NCI-H1417 (cell line): ENCODE measurements around the gene CEP57L1.
"Not testable (repeated sequence)": the region's sequence is repeated elsewhere in the genome, so short reads cannot be mapped to it uniquely, and the experiment has no call there.

Experiments
- DNase-seq, 3 experiments: peaks; one replicate each; lab custom pipeline; 2025; lab: John Stamatoyannopoulos, UW

Gene CEP57L1

DNA sequence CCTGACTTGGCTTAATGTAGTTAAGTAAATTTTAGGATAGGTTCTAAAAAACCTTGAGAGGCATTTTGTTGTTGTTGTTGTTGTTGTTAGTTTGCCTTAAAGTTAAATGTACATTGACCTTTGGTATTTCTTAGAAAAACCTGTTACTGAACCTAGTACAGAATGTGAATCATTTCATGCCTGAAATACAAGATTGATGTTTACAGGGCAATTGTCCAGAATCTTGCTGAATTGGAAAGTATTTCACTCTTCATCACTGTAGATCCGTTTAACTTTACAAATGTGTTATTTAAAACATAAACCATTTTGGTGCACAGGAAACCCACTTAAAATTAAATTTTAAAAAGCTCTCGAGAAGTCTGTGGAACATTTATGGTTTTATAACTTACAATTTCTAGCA is 75.0 kb downstream of the CEP57L1 start:
- no peak for DNase-seq

DNA sequence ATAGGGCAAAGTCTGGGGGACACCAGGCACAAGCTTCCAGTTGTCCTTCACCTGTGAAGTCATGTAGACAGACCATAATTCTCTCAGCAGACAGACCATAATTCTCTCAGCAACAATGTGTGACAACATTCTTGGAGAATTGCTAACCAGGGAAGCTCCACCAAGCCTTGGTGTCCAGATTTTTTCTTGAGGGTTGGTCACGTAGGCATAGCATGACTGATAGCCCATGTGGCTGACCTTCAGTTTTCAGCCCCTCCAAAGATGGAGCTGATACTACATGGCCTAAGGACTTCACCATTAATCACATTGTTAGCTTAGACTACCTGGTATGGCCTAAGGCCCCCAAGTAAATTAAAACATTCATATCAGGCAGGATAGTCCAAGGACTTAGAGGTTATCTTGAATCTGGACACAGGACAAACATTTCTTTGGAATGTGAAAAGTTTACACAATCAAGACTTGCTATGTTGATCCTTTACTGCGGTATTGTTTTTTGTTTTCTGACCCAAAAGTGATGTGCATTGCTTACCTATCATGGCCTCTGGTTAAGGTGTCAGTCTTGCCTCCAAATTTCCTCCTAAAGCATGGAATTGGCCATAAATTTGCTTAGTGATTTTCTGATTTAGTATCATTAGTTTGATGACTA is 76.9 kb downstream of the CEP57L1 start:
- DNase-seq: no peak

- no peak for DNase-seq
These were observed 79.6 kb downstream of the CEP57L1 start for GRCh38 chr6:109174916-109175315.

DNA sequence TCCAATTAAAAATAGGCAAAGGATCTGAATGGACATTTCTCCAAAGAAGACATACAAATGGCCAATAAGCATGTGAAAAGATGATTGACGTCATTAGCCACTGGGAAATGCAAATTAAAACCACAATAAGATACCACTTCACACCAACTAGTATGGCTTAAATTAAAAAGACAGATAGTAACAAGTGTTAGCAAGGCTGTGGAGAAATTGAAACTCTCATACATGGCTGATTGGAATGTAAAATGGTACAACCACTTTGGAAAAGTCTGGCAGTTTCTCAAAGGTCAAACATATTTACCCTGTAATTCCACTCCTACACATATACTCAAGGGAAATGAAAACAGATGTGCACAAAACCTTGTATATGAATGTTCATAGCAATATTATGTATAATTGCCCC is 83.6 kb downstream of the CEP57L1 start:
- DNase-seq: no peak

GRCh38 chr6:109179507-109179906 is 84.2 kb downstream of the CEP57L1 start:
- no peak for DNase-seq

DNA sequence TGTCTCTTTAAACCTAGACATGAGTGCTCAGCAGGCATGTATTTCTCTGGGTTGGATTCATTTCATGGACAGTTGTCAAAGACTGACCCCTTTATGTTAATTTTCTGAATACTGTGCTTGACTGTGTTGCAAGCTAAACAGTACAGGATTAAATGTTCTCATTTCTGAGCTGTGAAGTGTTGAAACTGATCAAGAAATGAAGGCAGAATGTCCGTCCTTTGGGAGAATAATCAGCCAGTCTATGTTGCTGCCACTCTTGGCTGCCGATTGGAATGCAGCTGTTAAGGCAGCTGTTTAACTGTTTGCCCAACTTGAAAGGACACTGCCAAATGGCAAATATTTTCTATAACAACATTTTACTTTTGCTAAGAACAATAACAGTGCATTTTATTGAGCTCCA is 87.3 kb downstream of the CEP57L1 start:
- DNase-seq: no peak

DNA sequence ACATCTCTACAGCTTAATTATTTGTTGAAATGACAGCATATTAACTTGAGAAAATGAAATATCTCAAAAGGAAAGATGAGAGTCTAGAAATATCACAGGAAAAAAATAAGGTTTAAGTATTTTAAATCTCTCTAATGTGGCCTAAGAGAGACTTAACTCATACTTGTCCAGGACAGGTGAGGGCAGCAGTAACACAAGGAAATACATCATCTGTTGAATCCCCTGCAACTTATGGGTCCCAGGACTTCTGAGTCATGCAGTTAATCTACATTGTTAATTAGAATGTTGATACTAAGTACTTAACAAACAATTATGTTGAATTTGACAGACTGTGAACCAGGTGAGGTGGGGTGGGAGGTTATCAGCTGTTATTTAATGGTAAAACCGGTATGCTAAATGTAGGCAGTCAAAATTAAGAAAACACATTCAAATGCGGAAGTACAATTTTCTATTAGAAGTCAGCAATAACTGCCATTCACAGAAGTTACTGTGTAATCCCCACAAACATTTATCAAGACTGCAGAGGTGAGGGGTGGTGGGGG is 87.9 kb downstream of the CEP57L1 start:
- DNase-seq: peak in 1 of 3 experiments; percentile 27

- no peak for DNase-seq
These were observed 89.3 kb downstream of the CEP57L1 start for GRCh38 chr6:109184638-109185037.

DNA sequence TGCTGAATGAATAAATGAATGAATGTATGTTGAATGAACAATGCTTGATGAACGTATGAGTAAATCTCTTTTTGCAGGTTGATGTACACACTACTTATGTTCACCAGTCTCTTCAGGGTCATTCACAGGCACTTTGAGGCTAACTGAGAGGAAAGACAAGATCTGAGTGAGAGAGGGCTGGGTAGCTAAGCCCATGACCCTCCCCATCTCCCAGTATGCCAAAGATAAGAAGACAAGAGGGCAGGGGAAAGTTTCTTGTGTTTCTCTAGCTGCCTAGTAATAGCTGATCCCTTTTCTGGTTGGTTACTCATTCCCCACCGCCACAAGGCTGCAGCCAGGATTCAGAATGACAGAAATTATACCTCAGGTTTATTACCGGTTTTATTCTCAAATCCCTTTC is 90.7 kb downstream of the CEP57L1 start:
- DNase-seq: no peak

DNA sequence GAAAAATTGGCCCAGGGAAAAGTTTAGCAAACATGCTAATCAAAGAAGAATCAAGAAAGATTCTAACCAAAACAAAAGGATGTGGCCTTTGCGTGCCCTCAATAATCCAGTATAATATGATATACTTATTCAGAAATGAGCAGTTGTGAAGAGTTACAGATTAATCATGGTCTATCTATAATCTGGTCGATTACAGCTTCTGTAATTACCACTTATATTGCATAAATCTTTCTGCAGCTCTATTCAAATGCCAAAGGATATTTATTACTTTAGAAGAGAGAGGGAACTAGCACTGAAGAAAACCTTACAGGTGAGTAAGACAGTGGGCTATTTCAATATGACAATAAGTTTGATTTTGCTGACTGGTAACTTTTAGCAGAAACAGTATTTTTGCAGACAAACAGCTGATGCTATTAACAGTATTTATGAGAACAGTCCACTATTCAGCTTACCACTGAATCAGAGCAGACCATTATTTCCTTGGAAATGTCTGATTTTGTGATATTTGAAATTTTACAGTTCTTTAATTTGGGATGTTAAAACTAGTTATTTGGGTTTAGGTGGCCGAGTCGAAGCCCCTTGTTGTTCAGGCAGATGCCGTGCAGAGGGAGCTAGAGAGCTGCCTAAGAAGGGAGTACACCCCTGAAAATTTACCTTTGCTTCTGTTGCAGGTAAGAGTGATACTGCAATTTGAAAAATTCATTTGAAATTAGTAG is 92.2 kb downstream of the CEP57L1 start:
- DNase-seq: peak; percentile 19 to 78 (median 68)

- no peak for DNase-seq
These were observed 92.8 kb downstream of the CEP57L1 start for GRCh38 chr6:109188115-109188411.

DNA sequence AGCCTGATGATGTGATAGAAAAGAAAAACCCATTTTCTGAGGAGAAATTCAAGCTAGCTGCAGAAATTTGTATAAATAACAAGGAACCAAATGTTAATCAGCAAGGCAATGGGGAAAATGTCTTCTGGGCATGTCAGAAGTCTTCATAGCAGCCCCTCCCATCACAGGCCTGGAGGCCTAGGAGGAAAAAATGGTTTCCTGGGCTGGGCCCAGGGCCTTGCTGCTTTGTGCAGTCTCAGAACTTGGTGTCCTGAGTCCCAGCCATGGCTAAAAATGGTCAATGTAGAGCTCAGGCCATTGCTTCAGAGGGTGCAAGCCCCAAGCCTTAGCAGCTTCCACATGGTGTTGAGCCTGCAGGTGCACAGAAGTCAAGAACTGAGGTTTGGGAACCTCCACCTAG is 96.1 kb downstream of the CEP57L1 start:
- DNase-seq: not testable (repeated sequence)

GRCh38 chr6:109192865-109193264 is 97.6 kb downstream of the CEP57L1 start:
- no peak for DNase-seq

DNA sequence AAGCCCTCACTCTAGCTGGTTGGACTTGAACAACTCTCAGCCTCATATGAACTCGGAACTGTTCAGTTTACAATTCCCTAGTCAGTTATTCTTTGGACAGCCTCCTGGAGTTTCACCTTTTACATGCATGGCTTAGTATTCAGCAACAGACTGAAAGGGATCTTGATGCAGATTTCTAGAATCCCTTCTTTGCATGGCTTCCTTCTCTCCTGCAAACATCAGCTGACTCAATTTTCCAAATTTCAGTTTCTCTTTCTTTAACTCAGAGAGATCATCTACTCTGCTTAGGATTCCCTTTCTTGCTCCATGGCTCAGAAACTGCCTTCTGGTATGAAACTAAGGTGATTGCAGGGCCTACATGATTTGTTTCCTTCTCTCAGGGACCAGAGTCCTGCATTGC is 99.6 kb downstream of the CEP57L1 start:
- DNase-seq: no peak

GRCh38 chr6:109197061-109197460 is 101.8 kb downstream of the CEP57L1 start:
- no peak for DNase-seq

- DNase-seq: no peak
These were observed 107.3 kb downstream of the CEP57L1 start for GRCh38 chr6:109202409-109203264.

- no peak for DNase-seq
These were observed 109.2 kb downstream of the CEP57L1 start for GRCh38 chr6:109204511-109204910.

GRCh38 chr6:109212683-109213082 is 117.4 kb downstream of the CEP57L1 start:
- no peak for DNase-seq
